PFSK-1 (cell line): ENCODE data around the gene PHACTR2.
A peak's percentile ranks its signal among the peaks of the same experiment; 100 is the strongest.

Experiments used
- FOXP2 ChIP-seq: optimal IDR thresholded peaks from 2 replicates; pipeline ENCODE3; 2011; ENCODE audit warnings: borderline replicate concordance, control low read depth, inconsistent platforms; ENCODE audit not compliant: insufficient read depth; ENCODE audit errors: extremely low read length, extremely low read depth
- POLR2AphosphoS5 ChIP-seq: IDR thresholded peaks from 2 replicates; pipeline ENCODE4 v1.6.1; 2012; ENCODE audit warnings: low read depth, mild to moderate bottlenecking, control low read depth, low read length, moderate library complexity
- SIN3A ChIP-seq: IDR thresholded peaks from 2 replicates; pipeline ENCODE4 v1.6.1; 2012; ENCODE audit warnings: mild to moderate bottlenecking, low read length, moderate library complexity, borderline replicate concordance; ENCODE audit not compliant: insufficient read depth
- TAF1 ChIP-seq: IDR thresholded peaks from 2 replicates; pipeline ENCODE4 v1.6.1; 2012; ENCODE audit warnings: low read length, control low read depth, borderline replicate concordance; ENCODE audit not compliant: insufficient read depth
- TF ChIP-seq, protein P1 (sequence below), 2 experiments: IDR thresholded peaks; 2 replicates each; pipeline versions ENCODE4 v1.6.1 to v1.8.0; 2011 to 2012; ENCODE audit warnings: low read depth in 2 of 2, low read length in 2 of 2, control low read depth in 1 of 2, inconsistent platforms in 1 of 2, mild to moderate bottlenecking in 1 of 2, moderate library complexity in 1 of 2; ENCODE audit not compliant: insufficient read depth in 1 of 2

PHACTR2 gene

DNA sequence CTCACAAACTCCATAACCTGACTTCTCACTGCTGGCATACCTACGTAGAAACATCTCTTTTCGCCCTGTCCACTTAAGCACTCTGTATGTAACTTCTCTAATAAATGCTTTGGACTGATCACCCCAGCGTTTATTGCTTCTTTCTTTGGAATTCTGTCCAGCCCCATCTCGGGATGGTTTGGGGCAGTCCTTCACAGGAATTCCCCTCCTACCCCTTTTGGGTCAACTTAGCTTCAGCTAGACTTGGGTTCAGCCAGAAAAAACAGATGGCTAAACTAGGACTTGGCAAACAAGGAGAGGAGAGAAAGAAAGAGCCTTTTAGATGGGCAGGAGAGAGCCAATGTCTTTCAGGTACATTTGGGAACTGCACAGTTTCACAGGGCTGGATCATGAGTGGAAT lies 161.4 kb downstream of the PHACTR2 start:
- no peak for TF ChIP-seq TAF1
- no peak for TF ChIP-seq POLR2AphosphoS5

DNA sequence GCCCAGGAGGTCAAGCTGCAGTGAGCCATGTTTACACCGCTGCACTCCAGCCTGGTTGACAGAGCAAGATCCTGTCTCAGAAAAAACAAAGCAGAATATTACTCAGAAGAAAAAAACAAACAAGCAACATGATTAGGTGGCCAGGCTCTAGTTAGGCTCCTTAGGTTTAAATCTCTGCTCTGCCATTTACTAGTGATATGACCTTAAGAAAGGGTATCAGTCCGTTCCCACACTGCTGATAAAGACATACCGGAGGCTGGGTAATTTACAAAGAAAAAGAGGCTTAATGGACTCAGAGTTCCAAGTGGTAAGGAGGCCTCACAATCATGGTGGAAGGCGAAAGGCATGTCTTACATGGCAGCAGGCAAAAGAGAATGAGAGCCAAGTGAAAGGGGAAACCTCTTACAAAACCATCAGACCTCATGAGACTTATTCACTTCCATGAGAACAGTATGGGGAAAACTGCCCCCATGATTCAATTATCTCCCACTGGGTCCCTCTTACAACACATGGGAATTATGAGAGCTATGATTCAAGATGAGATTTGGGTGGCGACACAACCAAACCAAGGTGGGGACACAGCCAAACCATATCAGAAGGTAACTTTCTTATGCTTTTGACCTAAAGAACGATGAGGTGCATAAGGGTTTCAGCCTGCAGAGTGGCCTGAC lies 163.0 kb downstream of the PHACTR2 start:
- TF ChIP-seq TAF1 (no peak), SIN3A (no peak)

DNA sequence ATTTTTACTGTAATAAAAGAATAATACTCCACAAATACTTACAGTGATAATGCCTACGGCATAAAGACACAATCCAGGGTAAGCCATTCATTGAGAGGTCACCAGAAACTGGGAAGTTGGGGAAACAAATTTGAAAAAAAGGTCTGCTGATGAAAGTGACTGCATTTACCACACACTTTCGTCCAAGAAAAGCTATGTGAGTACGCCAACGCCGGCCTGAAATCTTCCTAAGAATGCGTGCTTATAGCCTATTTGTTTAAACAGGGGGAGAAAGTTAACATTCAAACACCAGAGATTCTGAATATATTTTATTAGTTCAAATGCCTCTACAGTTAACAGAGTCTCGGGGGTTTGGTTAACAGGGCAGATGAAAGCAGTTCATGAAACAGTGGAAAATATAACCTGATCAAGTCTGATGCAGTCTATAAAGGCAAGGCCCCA lies 164.7 kb downstream of the PHACTR2 start:
- TF ChIP-seq POLR2AphosphoS5 (no peak), FOXP2 (no peak), SIN3A (no peak)

DNA sequence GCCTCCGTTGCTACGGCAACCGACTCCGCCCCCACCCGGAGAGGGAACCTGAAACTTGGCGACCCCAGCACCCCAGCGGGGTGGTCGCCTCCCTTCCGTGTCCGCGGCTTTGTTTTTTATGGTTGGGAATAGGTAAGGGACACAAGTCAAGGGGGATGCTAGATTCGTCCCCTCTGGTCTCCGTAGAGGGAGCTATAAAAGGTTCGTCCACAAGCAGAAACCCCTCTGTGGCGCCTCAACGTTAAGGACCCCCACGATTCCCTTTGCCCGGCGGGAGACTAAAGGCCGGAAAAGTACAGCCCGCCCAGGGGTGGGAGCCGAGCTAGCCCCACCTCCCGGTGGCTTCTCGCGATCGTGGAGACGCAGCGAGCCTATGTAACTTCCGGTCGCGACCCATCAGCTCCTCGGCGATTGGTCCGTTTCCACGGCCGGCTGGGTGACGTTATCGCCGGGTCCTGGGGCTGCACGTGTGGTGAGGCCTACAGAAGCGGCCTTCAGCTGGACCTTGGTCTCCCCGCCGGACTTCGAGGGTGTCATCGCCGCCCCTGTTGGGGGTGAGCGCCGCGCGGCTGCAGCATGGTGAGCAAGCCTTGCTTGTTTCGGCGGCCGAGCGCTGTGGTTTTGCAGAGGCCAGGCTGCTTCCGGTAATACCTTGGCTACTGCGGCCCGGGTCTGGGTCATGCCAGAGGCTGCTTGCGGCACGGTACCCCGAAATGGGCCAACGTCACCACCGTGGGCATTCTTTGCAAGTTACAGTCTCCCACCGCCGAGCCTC lies 165.3 kb downstream of the PHACTR2 start, which contains the start of gene LTV1:
Gene LTV1 (plus strand): TSS at position 437 of the 775 bp plus-strand sequence. CDS start 140 bp downstream, at position 577.
- TF ChIP-seq, protein P1, sequence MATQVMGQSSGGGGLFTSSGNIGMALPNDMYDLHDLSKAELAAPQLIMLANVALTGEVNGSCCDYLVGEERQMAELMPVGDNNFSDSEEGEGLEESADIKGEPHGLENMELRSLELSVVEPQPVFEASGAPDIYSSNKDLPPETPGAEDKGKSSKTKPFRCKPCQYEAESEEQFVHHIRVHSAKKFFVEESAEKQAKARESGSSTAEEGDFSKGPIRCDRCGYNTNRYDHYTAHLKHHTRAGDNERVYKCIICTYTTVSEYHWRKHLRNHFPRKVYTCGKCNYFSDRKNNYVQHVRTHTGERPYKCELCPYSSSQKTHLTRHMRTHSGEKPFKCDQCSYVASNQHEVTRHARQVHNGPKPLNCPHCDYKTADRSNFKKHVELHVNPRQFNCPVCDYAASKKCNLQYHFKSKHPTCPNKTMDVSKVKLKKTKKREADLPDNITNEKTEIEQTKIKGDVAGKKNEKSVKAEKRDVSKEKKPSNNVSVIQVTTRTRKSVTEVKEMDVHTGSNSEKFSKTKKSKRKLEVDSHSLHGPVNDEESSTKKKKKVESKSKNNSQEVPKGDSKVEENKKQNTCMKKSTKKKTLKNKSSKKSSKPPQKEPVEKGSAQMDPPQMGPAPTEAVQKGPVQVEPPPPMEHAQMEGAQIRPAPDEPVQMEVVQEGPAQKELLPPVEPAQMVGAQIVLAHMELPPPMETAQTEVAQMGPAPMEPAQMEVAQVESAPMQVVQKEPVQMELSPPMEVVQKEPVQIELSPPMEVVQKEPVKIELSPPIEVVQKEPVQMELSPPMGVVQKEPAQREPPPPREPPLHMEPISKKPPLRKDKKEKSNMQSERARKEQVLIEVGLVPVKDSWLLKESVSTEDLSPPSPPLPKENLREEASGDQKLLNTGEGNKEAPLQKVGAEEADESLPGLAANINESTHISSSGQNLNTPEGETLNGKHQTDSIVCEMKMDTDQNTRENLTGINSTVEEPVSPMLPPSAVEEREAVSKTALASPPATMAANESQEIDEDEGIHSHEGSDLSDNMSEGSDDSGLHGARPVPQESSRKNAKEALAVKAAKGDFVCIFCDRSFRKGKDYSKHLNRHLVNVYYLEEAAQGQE (IDR thresholded peaks at IDR 0.05; ENCODE audit: insufficient read depth in 1 of 2, low read depth in 2 of 2, low read length in 2 of 2): no peak
- TF ChIP-seq POLR2AphosphoS5 (peak; percentile 92), FOXP2 (no peak), TAF1 (peak; percentile 72; the same call in 1 of the 2 replicates), SIN3A (peak; percentile 84; the same call in 1 of the 2 replicates)

DNA sequence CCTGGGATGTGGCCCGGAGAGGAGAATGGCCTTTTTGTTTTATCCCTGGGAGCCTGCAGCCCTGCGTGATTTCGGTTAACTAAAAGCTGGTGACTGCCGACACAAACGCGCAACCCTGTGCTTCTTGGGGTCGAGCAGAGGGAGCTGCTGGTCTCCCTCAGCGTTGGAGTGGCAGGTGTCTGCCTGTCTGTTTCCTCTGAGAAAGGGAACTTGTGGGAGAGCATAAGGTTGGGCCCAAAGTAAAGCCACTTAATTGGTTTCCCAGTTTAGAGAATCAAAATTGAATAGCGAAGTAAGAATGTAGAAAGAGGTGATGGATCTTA lies 165.9 kb downstream of the PHACTR2 start:
- TF ChIP-seq FOXP2: no peak
- no peak for TF ChIP-seq TAF1
- TF ChIP-seq, protein P1 (IDR thresholded peaks at IDR 0.05; ENCODE audit: insufficient read depth in 1 of 2, low read depth in 2 of 2, low read length in 2 of 2): no peak
- TF ChIP-seq POLR2AphosphoS5: no peak
- no peak for TF ChIP-seq SIN3A

DNA sequence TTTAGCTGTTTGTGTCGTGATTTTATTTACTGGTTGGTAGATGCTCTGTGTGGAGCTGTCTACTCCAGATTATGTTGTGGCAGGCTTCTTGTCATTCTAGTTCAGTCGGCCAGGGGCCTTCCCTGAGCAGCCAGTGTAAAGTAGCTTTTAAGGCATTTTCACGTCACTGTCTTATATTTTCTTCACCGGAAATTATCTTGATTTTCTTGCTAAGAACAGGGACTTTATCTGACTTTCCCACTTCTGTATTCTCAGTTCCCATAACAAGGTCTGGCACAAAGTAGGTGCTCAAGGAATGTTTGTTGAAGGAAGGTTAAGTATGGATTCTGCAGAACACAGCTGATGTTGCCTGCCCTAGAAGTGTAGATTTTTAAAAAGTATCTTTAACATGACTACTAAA lies 166.2 kb downstream of the PHACTR2 start:
- TF ChIP-seq SIN3A (no peak), POLR2AphosphoS5 (no peak), TAF1 (no peak), FOXP2 (no peak)
- TF ChIP-seq, protein P1 (IDR thresholded peaks at IDR 0.05; ENCODE audit: insufficient read depth in 1 of 2, low read depth in 2 of 2, low read length in 2 of 2): no peak
